Stimulated activated naive B cell treated with anti-CD40 and anti-IgM and Interleukin-4, amounts not matched to agents 10 μg/mL and 1 μg/mL and 100 μg/mL, for 72 hours (primary cell): ENCODE results near the gene SEC62.
A peak's percentile ranks its signal among the peaks of the same experiment; 100 is the strongest.

Experiments
- ATAC-seq, 2 donors: fragments of 150-1000 bp; cut with Tn5 transposase; replicated peaks; 2 replicates each; pipeline ENCODE4 v1.10.0; 2021; ENCODE audit warnings: moderate library complexity in 1 of 2
- DNase-seq: peaks from one replicate; pipeline ENCODE4 v3.0.0; 2021
- H3K27ac Mint-ChIP-seq: one replicate; pipeline ENCODE4 v1.8.0; 2022; ENCODE audit warnings: mild to moderate bottlenecking, mixed read lengths
- H3K27me3 Mint-ChIP-seq, 2 donors: one replicate each; pipeline ENCODE4 v1.8.0; 2022; ENCODE audit warnings: mixed read lengths in 2 of 2
- H3K36me3 Mint-ChIP-seq, 2 donors: one replicate each; pipeline ENCODE4 v1.8.0; 2022; ENCODE audit warnings: mixed read lengths in 2 of 2, mild to moderate bottlenecking in 1 of 2
- H3K4me1 Mint-ChIP-seq, 2 donors: one replicate each; pipeline ENCODE4 v1.8.0; 2022; ENCODE audit warnings: mixed read lengths in 2 of 2, mild to moderate bottlenecking in 1 of 2
- H3K4me3 Mint-ChIP-seq, 2 donors: one replicate each; pipeline ENCODE4 v1.8.0; 2022; ENCODE audit warnings: mild to moderate bottlenecking in 2 of 2, mixed read lengths in 2 of 2, moderate library complexity in 1 of 2
- H3K9me3 Mint-ChIP-seq, 2 donors: one replicate each; pipeline ENCODE4 v1.8.0; 2022; ENCODE audit warnings: mixed read lengths in 2 of 2, mild to moderate bottlenecking in 1 of 2

The SEC62 gene

GRCh38 chr3:169990431-169990830, 23.8 kb downstream of the SEC62 start:
- DNase-seq = no peak
- Mint-ChIP-seq H3K4me1 (peaks cover 8 to 17% of the 10 kb centered on the region in 2 donors), H3K27me3 (no peaks in the 10 kb centered on the region), H3K36me3 (peaks cover 18 to 23% of the 10 kb centered on the region in 2 donors), H3K9me3 (no peaks in the 10 kb centered on the region), H3K27ac (no peak overlapping the region), H3K4me3 (no peak overlapping the region)
- no peak for ATAC-seq

GRCh38 chr3:169992156-169992555, 25.5 kb downstream of the SEC62 start:
- DNase-seq (no peak), ATAC-seq (no peak)
- H3K4me3 Mint-ChIP-seq = no peak overlapping the region
- H3K27ac Mint-ChIP-seq = no peak overlapping the region
- H3K36me3 Mint-ChIP-seq = peaks cover 21 to 29% of the 10 kb centered on the region in 2 donors
- H3K9me3 Mint-ChIP-seq = no peaks in the 10 kb centered on the region
- peaks cover 11 to 23% of the 10 kb centered on the region in 2 donors for H3K4me1 Mint-ChIP-seq
- H3K27me3 Mint-ChIP-seq = no peaks in the 10 kb centered on the region

- Mint-ChIP-seq H3K27ac (peak overlapping the region; percentile 2), H3K36me3 (peaks cover 22 to 33% of the 10 kb centered on the region in 2 donors), H3K27me3 (no peaks in the 10 kb centered on the region)
Observed at GRCh38 chr3:169992781-169993180, 26.2 kb downstream of the SEC62 start.

DNA sequence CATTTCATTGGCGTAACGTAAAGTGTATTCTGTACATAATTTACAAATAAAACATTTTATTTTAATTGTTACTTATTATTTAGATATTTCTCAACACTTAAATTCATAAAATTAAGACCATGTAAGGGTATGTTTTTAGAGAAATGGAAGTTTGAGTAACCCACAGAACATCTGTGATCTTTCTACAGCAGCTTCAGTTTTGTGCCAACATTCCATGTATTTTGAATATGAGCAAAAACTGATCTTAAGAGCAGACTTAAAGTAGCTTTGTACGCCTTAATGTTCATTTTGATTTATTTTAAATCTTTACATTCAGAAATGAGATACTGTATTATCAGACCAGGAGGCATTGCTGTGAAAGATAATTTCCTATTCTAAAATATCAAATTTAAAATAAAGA, 27.2 kb downstream of the SEC62 start:
- Mint-ChIP-seq H3K36me3 (peaks cover 24 to 37% of the 10 kb centered on the region in 2 donors), H3K4me3 (no peak overlapping the region), H3K4me1 (peaks cover 16 to 28% of the 10 kb centered on the region in 2 donors), H3K27ac (no peak overlapping the region), H3K9me3 (no peaks in the 10 kb centered on the region), H3K27me3 (no peaks in the 10 kb centered on the region)
- ATAC-seq (no peak), DNase-seq (no peak)

More at GRCh38 chr3:169992781-169993180, 26.2 kb downstream of the SEC62 start:
- H3K9me3 Mint-ChIP-seq = no peaks in the 10 kb centered on the region
- H3K4me3 Mint-ChIP-seq = no peak overlapping the region
- H3K4me1 Mint-ChIP-seq = peaks cover 12 to 23% of the 10 kb centered on the region in 2 donors
- DNase-seq (no peak), ATAC-seq (no peak)

- ATAC-seq = no peak
- peaks cover 24 to 46% of the 10 kb centered on the region in 2 donors for H3K4me1 Mint-ChIP-seq
- H3K9me3 Mint-ChIP-seq = no peaks in the 10 kb centered on the region
- DNase-seq = no peak
- no peak overlapping the region for H3K4me3 Mint-ChIP-seq
- no peak overlapping the region for H3K27ac Mint-ChIP-seq
- no peaks in the 10 kb centered on the region for H3K27me3 Mint-ChIP-seq
- peaks cover 35 to 42% of the 10 kb centered on the region in 2 donors for H3K36me3 Mint-ChIP-seq
Observed at GRCh38 chr3:169996063-169996462, 29.5 kb downstream of the SEC62 start.

GRCh38 chr3:169998668-169999131, 32.1 kb downstream of the SEC62 start:
- H3K36me3 Mint-ChIP-seq = peaks cover 27 to 37% of the 10 kb centered on the region in 2 donors
- H3K27me3 Mint-ChIP-seq = no peaks in the 10 kb centered on the region
- no peak for DNase-seq
- H3K4me3 Mint-ChIP-seq = peak overlapping the region; percentile 12 to 47
- peak; percentile 42 to 55 for ATAC-seq
- no peaks in the 10 kb centered on the region for H3K9me3 Mint-ChIP-seq
- peak overlapping the region; percentile 39 for H3K27ac Mint-ChIP-seq
- peaks cover 35 to 56% of the 10 kb centered on the region in 2 donors for H3K4me1 Mint-ChIP-seq

DNA sequence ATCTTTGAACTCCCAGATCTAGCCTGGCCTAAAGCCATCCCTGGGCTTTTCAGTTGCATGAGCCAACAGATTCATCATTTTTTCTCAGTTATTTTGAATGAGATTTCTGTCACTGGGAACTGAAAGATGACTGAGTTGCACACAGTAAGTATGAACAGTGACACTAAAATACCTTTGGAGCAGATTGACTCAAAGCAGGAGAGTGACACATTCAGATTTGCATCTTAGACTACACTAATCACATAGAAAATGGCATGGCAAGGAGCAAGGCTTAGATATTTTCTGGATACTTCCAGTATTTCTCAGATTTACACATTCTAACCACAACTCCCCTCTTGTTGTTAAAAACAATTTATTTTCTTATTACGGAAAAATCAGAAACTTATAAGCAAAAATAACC, 32.8 kb downstream of the SEC62 start:
- DNase-seq (no peak), ATAC-seq (peak; percentile 95 to 97)
- Mint-ChIP-seq H3K4me3 (no peak overlapping the region), H3K27me3 (no peaks in the 10 kb centered on the region), H3K9me3 (no peaks in the 10 kb centered on the region), H3K27ac (peak overlapping the region; percentile 88), H3K36me3 (peaks cover 27 to 37% of the 10 kb centered on the region in 2 donors), H3K4me1 (peaks cover 39 to 63% of the 10 kb centered on the region in 2 donors)

DNA sequence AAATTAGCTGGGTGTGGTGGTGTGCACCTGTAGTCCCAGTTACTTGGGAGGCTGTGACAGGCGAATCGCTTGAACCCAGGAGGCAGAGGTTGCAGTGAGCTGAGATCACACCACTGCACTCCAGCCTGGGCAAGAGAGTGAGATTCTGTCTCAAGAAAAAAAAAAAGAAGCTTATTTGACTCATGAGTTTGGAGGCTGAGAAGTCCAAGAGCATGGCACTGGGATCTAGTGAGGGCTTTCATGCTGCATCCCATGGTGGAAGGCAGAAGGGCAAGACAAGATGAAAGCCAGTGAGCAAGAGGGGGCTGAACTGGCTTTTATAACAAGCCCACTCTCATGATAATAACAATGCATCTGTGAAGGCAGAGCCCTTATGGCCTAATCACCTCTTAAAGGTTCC, 33.4 kb downstream of the SEC62 start:
- peaks cover 42 to 69% of the 10 kb centered on the region in 2 donors for H3K4me1 Mint-ChIP-seq
- DNase-seq (no peak), ATAC-seq (no peak)
- peaks cover 27 to 37% of the 10 kb centered on the region in 2 donors for H3K36me3 Mint-ChIP-seq
- H3K4me3 Mint-ChIP-seq = no peak overlapping the region
- H3K27ac Mint-ChIP-seq = peak overlapping the region; percentile 42
- no peaks in the 10 kb centered on the region for H3K9me3 Mint-ChIP-seq
- no peaks in the 10 kb centered on the region for H3K27me3 Mint-ChIP-seq

DNA sequence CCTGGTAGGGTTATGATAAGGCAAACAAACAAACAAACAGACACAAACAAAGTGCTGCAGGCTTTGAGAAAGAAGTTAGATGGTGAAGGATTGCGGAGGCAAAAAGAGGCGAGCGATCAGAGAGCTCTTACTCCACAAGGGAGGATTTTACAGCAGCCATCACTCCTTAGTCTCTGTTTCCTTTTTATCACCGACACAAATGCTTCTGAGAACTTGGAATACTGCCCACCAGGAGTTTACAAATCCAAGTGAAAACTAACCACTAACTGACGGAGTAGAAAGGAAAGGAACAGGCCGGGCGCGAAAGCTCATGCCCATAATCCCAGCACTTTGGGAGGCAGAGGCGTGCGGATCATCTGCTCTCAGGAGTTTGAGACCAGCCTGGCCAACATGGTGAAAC, 35.6 kb downstream of the SEC62 start:
- Mint-ChIP-seq H3K36me3 (peaks cover 20 to 26% of the 10 kb centered on the region in 2 donors), H3K27ac (no peak overlapping the region), H3K4me1 (peaks cover 51 to 84% of the 10 kb centered on the region in 2 donors), H3K9me3 (no peaks in the 10 kb centered on the region), H3K27me3 (no peaks in the 10 kb centered on the region), H3K4me3 (peak overlapping the region in 1 of 2 donors; percentile 47)
- no peak for DNase-seq
- ATAC-seq = no peak

DNA sequence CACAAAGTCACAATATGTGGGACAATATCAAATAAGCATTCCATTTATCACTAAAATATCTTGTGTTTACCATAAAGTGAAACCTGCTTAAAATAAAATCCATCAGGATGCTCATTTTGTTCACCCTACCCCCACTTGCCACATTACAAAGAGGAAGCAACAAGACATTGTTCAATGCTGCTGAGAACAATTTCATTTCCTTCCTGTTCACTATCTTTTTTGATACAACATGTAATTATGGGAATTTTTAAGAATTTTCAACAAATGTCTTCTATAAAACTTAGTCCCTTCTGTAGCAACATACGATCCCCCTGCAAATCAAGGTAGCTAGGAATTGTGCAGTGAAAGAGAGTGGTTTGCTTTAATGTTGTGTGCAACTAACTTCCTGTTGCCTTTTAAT, 36.3 kb downstream of the SEC62 start:
- Mint-ChIP-seq H3K36me3 (peaks cover 19 to 23% of the 10 kb centered on the region in 2 donors), H3K4me1 (peaks cover 50 to 90% of the 10 kb centered on the region in 2 donors), H3K4me3 (no peak overlapping the region), H3K27me3 (no peaks in the 10 kb centered on the region), H3K27ac (peak overlapping the region; percentile 52), H3K9me3 (no peaks in the 10 kb centered on the region)
- no peak for ATAC-seq
- no peak for DNase-seq

DNA sequence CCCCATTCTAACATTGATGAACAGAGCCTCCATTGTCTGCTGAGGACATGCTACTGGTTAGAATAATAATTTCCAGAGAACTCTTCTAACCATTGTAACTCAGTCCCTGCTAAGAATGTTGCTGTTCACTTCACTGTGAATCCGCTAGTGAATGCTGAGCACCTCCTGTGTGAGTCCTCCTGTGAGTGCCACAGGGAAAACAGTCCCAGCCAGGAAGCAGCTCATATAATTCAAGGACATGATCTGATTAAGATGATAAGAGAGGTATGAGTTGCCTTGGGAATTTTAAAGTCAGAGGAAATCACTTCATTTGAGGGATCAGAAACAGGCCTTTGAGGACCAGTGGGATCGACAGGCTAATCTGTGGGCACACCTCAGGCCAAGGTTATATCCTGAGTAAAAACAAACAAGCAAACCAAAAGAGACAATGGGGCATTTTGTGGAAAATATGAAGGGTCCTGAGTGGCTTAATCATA, 37.3 kb downstream of the SEC62 start:
- H3K4me3 Mint-ChIP-seq = no peak overlapping the region

GRCh38 chr3:170007031-170007663, 40.5 kb downstream of the SEC62 start:
- no peaks in the 10 kb centered on the region for H3K27me3 Mint-ChIP-seq
- peak; percentile 89 to 92 for ATAC-seq
- DNase-seq = peak; percentile 8
- H3K27ac Mint-ChIP-seq = peak overlapping the region; percentile 0
- H3K4me1 Mint-ChIP-seq = peaks cover 28 to 65% of the 10 kb centered on the region in 2 donors
- no peaks in the 10 kb centered on the region for H3K9me3 Mint-ChIP-seq
- peaks cover 0 to 2% of the 10 kb centered on the region in 2 donors for H3K36me3 Mint-ChIP-seq
- peak overlapping the region; percentile 1 to 14 for H3K4me3 Mint-ChIP-seq

More for the DNA sequence above, 37.3 kb downstream of the SEC62 start:
- ATAC-seq (no peak), DNase-seq (no peak)
- Mint-ChIP-seq H3K27me3 (no peaks in the 10 kb centered on the region), H3K9me3 (no peaks in the 10 kb centered on the region), H3K36me3 (peaks cover 15 to 18% of the 10 kb centered on the region in 2 donors), H3K27ac (no peak overlapping the region), H3K4me1 (peaks cover 44 to 83% of the 10 kb centered on the region in 2 donors)

GRCh38 chr3:170010498-170010897, 43.9 kb downstream of the SEC62 start:
- no peak for ATAC-seq
- no peak for DNase-seq
- no peaks in the 10 kb centered on the region for H3K9me3 Mint-ChIP-seq
- no peak overlapping the region for H3K4me3 Mint-ChIP-seq
- H3K27ac Mint-ChIP-seq = no peak overlapping the region
- H3K27me3 Mint-ChIP-seq = no peaks in the 10 kb centered on the region
- H3K4me1 Mint-ChIP-seq = peaks cover 14 to 34% of the 10 kb centered on the region in 2 donors
- peaks cover 0 to 2% of the 10 kb centered on the region in 2 donors for H3K36me3 Mint-ChIP-seq

GRCh38 chr3:170012683-170013400, 46.2 kb downstream of the SEC62 start:
- no peak overlapping the region for H3K4me3 Mint-ChIP-seq

More at GRCh38 chr3:170012683-170013400, 46.2 kb downstream of the SEC62 start:
- DNase-seq (no peak), ATAC-seq (no peak)
- Mint-ChIP-seq H3K36me3 (no peaks in the 10 kb centered on the region), H3K4me1 (peaks cover 3 to 11% of the 10 kb centered on the region in 2 donors), H3K9me3 (no peaks in the 10 kb centered on the region), H3K27ac (no peak overlapping the region), H3K27me3 (no peaks in the 10 kb centered on the region)
